WTC11 (cell line): Measurements from ENCODE around the gene PANX3.

Source experiments
- CREM ChIP-seq: sonication (generic); formaldehyde crosslinking; IDR thresholded peaks from 2 replicates; pipeline ENCODE4 v1.8.1; 2022; ENCODE audit warnings: mild to moderate bottlenecking, missing genetic modification reagents, moderate library complexity
- E2F1 ChIP-seq: sonication (generic); formaldehyde crosslinking; IDR thresholded peaks from 2 replicates; pipeline ENCODE4 v1.8.0; 2022; ENCODE audit warnings: mild to moderate bottlenecking, missing genetic modification reagents
- NR2C2 ChIP-seq: sonication (generic); formaldehyde crosslinking; IDR thresholded peaks from 2 replicates; pipeline ENCODE4 v1.8.0; 2022; ENCODE audit warnings: mild to moderate bottlenecking, missing genetic modification reagents
- OVOL2 ChIP-seq: fragments of 250-450 bp; sonication (Bioruptor Pico); IDR thresholded peaks from 2 replicates; pipeline ENCODE4 v1.9.0; 2021; ENCODE audit warnings: mild to moderate bottlenecking, borderline replicate concordance
- TF ChIP-seq, protein P1 (sequence below): sonication (generic); formaldehyde crosslinking; IDR thresholded peaks from 2 replicates; pipeline ENCODE4 v1.8.1; 2022; ENCODE audit warnings: low read depth, mild to moderate bottlenecking, moderate library complexity, missing genetic modification reagents, borderline replicate concordance
- TF ChIP-seq, protein P2 (sequence below): fragments of 200-600 bp; IDR thresholded peaks from 2 replicates; pipeline ENCODE4 v1.8.0; 2022; ENCODE audit warnings: antibody characterized with exemption
- TF ChIP-seq, protein P3 (sequence below): sonication (generic); formaldehyde crosslinking; conservative IDR thresholded peaks from 2 replicates; pipeline ENCODE4 v1.8.1; 2023; ENCODE audit warnings: mild to moderate bottlenecking, low read depth, missing genetic modification reagents, moderate library complexity

GRCh38 chr11:124570160-124570559 is 41.1 kb upstream of the PANX3 start:
- TF ChIP-seq, protein P1, sequence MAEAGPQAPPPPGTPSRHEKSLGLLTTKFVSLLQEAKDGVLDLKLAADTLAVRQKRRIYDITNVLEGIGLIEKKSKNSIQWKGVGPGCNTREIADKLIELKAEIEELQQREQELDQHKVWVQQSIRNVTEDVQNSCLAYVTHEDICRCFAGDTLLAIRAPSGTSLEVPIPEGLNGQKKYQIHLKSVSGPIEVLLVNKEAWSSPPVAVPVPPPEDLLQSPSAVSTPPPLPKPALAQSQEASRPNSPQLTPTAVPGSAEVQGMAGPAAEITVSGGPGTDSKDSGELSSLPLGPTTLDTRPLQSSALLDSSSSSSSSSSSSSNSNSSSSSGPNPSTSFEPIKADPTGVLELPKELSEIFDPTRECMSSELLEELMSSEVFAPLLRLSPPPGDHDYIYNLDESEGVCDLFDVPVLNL (CRISPR knock-in tag): no peak
- TF ChIP-seq, protein P2, sequence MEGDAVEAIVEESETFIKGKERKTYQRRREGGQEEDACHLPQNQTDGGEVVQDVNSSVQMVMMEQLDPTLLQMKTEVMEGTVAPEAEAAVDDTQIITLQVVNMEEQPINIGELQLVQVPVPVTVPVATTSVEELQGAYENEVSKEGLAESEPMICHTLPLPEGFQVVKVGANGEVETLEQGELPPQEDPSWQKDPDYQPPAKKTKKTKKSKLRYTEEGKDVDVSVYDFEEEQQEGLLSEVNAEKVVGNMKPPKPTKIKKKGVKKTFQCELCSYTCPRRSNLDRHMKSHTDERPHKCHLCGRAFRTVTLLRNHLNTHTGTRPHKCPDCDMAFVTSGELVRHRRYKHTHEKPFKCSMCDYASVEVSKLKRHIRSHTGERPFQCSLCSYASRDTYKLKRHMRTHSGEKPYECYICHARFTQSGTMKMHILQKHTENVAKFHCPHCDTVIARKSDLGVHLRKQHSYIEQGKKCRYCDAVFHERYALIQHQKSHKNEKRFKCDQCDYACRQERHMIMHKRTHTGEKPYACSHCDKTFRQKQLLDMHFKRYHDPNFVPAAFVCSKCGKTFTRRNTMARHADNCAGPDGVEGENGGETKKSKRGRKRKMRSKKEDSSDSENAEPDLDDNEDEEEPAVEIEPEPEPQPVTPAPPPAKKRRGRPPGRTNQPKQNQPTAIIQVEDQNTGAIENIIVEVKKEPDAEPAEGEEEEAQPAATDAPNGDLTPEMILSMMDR: no peak
- TF ChIP-seq, protein P3, sequence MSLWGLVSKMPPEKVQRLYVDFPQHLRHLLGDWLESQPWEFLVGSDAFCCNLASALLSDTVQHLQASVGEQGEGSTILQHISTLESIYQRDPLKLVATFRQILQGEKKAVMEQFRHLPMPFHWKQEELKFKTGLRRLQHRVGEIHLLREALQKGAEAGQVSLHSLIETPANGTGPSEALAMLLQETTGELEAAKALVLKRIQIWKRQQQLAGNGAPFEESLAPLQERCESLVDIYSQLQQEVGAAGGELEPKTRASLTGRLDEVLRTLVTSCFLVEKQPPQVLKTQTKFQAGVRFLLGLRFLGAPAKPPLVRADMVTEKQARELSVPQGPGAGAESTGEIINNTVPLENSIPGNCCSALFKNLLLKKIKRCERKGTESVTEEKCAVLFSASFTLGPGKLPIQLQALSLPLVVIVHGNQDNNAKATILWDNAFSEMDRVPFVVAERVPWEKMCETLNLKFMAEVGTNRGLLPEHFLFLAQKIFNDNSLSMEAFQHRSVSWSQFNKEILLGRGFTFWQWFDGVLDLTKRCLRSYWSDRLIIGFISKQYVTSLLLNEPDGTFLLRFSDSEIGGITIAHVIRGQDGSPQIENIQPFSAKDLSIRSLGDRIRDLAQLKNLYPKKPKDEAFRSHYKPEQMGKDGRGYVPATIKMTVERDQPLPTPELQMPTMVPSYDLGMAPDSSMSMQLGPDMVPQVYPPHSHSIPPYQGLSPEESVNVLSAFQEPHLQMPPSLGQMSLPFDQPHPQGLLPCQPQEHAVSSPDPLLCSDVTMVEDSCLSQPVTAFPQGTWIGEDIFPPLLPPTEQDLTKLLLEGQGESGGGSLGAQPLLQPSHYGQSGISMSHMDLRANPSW (CRISPR knock-in tag): no peak
- no peak for TF ChIP-seq E2F1 (CRISPR knock-in tag)
- no peak for TF ChIP-seq OVOL2
- no peak for TF ChIP-seq NR2C2 (CRISPR knock-in tag)
- no peak for TF ChIP-seq CREM (CRISPR knock-in tag)
